AG09319 (cell line): ENCODE data around the gene TRA2B.

Experiments
- DNase-seq: peaks from one replicate; pipeline ENCODE4 v3.0.0-alpha.2; 2010; ENCODE audit warnings: low read depth; ENCODE audit errors: extremely low read depth
- TF ChIP-seq, protein P1 (sequence below): IDR thresholded peaks from 2 replicates; pipeline ENCODE4 v1.5.1; 2011; ENCODE audit warnings: low read depth, mild to moderate bottlenecking, inconsistent platforms, low read length, moderate library complexity

The TRA2B gene

DNA sequence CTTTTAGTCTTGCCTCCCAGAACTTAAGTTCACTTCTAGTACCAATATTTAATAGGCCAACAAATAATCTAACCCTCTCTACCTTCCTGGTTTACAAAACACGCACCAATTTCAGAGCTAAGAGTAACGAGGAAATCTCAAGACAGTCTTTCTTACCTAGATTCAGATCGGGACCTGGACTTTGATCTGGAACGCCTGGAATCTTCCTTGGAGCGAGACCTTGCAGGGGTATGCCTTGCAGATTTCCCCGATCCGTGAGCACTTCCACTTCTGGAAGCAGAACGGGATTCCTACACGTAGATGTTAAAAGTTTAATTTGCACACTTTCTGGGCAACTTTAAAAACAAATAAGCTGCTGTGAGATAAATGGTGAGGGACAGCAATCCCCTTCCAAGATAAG is 11.4 kb downstream of the TRA2B start:
- no peak for DNase-seq

DNA sequence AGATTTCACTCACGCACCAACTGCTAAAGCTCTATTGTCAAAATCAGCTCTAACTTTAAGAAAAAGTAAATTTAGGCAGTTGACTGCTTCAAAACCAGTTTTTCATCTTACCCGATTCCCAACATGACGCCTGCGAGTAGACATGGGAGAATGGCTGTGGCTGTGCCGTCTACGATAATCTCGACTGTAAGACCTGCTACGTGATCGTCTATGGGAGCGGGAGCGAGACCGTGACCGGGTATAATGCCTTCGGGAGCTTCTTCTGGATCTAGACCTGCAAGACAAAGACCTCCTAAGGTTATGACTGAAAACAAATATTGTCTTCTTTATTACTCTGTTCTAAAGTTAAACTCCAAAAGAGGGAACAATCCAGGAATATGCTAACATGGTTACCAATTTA is 12.5 kb downstream of the TRA2B start:
- DNase-seq: no peak
- TF ChIP-seq, protein P1, sequence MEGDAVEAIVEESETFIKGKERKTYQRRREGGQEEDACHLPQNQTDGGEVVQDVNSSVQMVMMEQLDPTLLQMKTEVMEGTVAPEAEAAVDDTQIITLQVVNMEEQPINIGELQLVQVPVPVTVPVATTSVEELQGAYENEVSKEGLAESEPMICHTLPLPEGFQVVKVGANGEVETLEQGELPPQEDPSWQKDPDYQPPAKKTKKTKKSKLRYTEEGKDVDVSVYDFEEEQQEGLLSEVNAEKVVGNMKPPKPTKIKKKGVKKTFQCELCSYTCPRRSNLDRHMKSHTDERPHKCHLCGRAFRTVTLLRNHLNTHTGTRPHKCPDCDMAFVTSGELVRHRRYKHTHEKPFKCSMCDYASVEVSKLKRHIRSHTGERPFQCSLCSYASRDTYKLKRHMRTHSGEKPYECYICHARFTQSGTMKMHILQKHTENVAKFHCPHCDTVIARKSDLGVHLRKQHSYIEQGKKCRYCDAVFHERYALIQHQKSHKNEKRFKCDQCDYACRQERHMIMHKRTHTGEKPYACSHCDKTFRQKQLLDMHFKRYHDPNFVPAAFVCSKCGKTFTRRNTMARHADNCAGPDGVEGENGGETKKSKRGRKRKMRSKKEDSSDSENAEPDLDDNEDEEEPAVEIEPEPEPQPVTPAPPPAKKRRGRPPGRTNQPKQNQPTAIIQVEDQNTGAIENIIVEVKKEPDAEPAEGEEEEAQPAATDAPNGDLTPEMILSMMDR: no peak

More for the DNA sequence above, 11.4 kb downstream of the TRA2B start:
- TF ChIP-seq, protein P1: no peak

DNA sequence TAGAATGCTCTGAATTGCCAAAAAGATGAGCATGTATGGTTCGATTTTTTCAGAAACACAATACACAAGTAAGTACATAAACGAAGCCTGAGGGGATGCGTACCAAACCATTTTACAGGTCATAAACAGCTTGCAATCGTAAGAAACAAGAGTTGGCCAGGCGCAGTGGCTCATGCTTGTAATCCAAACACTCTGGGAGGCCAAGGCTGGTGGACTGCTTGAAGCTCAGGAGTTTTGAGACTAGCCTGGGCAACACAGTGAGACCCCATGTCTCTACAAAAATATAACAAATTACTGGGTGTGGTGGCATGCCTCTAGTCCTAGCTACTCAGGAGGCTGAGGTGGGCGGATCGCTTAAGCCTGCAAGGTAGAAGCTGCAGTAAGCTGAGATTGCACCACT is 13.4 kb downstream of the TRA2B start:
- TF ChIP-seq, protein P1: no peak
- DNase-seq: no peak

DNA sequence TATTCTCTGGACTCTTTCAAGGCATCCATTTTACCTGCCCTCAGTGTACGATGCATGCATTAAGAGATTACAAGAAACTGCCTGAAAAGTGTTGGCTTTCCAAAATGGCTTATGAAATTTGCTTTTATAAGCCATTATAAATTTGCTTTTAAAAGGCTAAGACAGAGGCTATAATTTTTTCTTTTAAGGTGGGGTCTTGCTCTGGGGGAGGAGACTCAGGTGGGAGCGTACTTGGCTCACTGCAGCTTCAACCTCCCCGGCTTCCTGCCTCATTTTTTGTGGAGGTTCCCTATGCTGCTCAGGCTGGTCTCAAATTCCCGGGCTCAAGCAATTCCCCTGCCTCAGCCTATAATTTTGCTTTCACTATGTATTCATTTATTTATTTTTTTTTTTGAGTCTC is 17.6 kb downstream of the TRA2B start:
- DNase-seq: no peak
- TF ChIP-seq, protein P1: no peak

DNA sequence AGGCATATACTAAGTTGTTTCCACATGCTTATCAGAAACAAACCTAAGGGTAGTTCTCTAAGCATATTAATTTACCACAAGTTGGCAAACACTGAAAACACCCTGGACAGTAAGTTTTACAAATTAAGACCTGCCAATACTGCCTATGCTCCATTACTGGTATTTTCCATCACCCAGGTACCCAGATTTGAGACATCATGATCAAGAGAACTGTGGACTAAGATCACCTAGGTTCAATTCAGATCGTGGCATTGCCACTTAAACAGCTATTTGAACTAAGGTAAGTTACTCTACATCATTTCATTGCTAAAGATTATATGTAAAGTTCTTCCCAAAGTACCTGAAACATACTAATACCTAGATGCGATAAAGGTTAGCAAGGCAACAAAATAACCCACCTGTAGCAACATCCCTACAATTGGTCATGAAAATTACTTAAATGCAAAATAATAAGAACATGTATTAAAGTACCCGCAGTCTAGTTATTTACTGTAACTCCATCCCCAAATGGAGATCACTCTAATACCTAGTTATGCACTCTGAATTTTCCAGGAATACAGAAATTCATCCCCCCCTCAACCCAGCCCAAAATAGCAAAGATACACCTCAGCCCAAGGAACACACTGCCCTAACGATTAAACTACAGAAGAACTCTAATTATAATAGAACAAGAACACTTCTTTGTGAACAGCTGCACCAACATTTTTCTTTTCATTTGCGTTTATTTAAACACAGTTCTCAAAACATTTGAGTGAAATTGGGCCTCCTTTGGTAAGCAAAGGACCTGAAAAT is 21.6 kb downstream of the TRA2B start:
- TF ChIP-seq, protein P1: no peak
- DNase-seq: no peak

DNA sequence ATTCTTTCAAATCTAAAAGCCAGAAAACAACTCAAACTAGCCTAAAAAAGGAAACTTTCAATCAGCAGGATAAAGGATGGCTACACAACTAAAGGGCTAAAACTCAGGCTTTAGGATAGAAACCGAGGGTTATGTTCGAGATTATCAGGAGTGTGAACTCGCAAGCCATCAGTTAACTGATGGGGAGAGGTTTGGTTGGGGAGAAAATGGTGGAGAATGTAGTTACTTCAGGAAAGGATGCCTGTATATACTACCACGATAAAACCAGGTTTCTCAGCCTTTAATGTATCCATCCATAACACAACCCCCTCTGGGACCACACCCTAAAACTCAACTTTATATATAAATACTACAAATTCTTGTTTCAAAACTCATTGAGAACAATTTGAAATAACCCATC is 22.2 kb downstream of the TRA2B start:
- TF ChIP-seq, protein P1: no peak
- DNase-seq: no peak

DNA sequence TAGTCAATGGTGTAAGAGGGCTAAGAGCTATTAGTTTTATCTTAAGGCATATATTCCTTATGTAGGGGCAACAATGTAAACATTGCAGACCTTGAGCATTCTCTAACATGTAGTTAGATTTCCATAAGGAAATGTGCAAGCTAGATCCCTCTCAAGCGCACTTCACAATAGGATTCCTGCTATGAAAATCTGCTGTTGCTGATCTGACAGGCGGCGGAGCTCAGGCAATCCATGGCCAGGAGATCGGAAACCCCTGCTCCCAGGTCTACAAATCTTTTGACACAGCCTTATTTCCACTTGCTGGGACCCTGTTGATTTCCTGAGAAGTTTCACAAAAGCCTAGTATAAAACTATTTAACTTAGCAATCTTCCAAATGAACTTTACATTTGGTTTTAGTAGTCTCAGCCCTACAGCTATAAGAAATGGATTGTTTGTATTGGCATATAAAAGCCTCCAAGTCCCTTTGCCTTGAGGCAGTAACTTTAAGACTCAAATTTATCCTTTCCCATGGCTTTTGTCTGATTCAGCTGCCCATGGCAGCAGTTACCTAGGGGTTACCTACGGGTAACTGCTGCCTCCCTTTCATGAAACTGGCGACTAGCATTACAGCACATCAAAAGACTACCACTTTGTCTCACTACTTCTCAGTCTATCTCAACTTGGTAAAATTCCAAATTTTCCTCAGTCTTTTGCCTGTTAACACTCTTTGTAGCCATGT is 22.7 kb downstream of the TRA2B start:
- DNase-seq: no peak
- TF ChIP-seq, protein P1: no peak
